K562 (cell line): ENCODE results near the gene SNAPC5. TPM values are rescaled to one million over a fixed set of nuclear protein-coding genes. Genes with fewer than 3 reads are reported as not detected.

Experiments
- BRD9 ChIP-seq: fragments of 450-650 bp; IDR thresholded peaks from 2 replicates; pipeline ENCODE4 v1.6.1; 2018; ENCODE audit warnings: low read depth; ENCODE audit not compliant: partially characterized antibody
- CEBPB ChIP-seq: fragments of 450-650 bp; IDR thresholded peaks from 2 replicates; pipeline ENCODE4 v1.6.1; 2016; ENCODE audit warnings: missing genetic modification characterization, missing compliant biosample characterization
- CSDE1 ChIP-seq, 2 experiments: fragments of 450-650 bp; IDR thresholded peaks; 2 replicates each; pipeline ENCODE4 v1.6.1; 2016; ENCODE audit warnings: mild to moderate bottlenecking in 1 of 2
- DPF2 ChIP-seq: fragments of 450-650 bp; IDR thresholded peaks from 2 replicates; pipeline ENCODE4 v1.6.1; 2016
- GABPA ChIP-seq: fragments of 200-800 bp; sonication (Bioruptor generic); conservative IDR thresholded peaks from 2 replicates; pipeline ENCODE4 v1.6.1; 2016; ENCODE audit warnings: low read depth, missing genetic modification characterization, missing compliant biosample characterization
- HNRNPUL1 ChIP-seq: fragments of 200-400 bp; formaldehyde crosslinking; IDR thresholded peaks from 2 replicates; pipeline ENCODE4 v1.6.1; 2017; ENCODE audit warnings: low read length
- MCM3 ChIP-seq: fragments of 450-650 bp; IDR thresholded peaks from 2 replicates; pipeline ENCODE4 v1.6.1; 2016
- PHTF2 ChIP-seq: fragments of 250-450 bp; sonication (Bioruptor Pico); IDR thresholded peaks from 2 replicates; pipeline ENCODE4 v1.5.0; 2021; ENCODE audit warnings: mild to moderate bottlenecking
- RBM25 ChIP-seq: fragments of 200-400 bp; formaldehyde crosslinking; IDR thresholded peaks from 2 replicates; pipeline ENCODE4 v1.6.1; 2018; ENCODE audit warnings: low read length, low read depth, moderate library complexity; ENCODE audit not compliant: severe bottlenecking
- RCOR1 ChIP-seq, 2 experiments: IDR thresholded peaks; 2 replicates each; pipeline ENCODE4 v1.6.1; 2012; ENCODE audit warnings: low read depth in 2 of 2, low read length in 2 of 2, borderline replicate concordance in 1 of 2, improper control_type of control experiment in 1 of 2
- SMAD1 ChIP-seq: fragments of 150-350 bp; IDR thresholded peaks from 2 replicates; pipeline ENCODE4 v1.6.1; 2014; ENCODE audit warnings: low read length, low read depth; ENCODE audit not compliant: partially characterized antibody
- SMAD4 ChIP-seq: fragments of 250-450 bp; sonication (Bioruptor Pico); conservative IDR thresholded peaks from 2 replicates; pipeline ENCODE4 v1.8.0; 2021; ENCODE audit warnings: inconsistent platforms, mild to moderate bottlenecking, moderate library complexity
- SMARCC2 ChIP-seq: fragments of 450-650 bp; IDR thresholded peaks from 2 replicates; pipeline ENCODE4 v1.6.1; 2017; ENCODE audit warnings: antibody characterized with exemption, moderate library complexity, mild to moderate bottlenecking, low read depth
- SMARCE1 ChIP-seq: fragments of 450-650 bp; IDR thresholded peaks from 2 replicates; pipeline ENCODE4 v1.7.1; 2016; ENCODE audit warnings: mild to moderate bottlenecking
- TBL1XR1 ChIP-seq, 2 experiments: IDR thresholded peaks; 2 replicates each; pipeline ENCODE4 v1.6.1; 2012; ENCODE audit warnings: improper control_type of control experiment in 2 of 2, low read length in 2 of 2, mild to moderate bottlenecking in 1 of 2
- TRIM24 ChIP-seq, 2 experiments: fragments of 450-650 bp; IDR thresholded peaks; 2 replicates each; pipeline ENCODE4 v1.6.1; 2016
- VEZF1 ChIP-seq: fragments of 200-800 bp; sonication (Bioruptor generic); IDR thresholded peaks from 2 replicates; pipeline ENCODE4 v1.6.1; 2017; ENCODE audit warnings: missing genetic modification characterization, missing compliant biosample characterization
- ZNF3 ChIP-seq: fragments of 250-450 bp; sonication (Bioruptor Pico); IDR thresholded peaks from 2 replicates; pipeline ENCODE4 v1.5.0; 2021; ENCODE audit warnings: mild to moderate bottlenecking, moderate library complexity
- ZNF311 ChIP-seq: fragments of 250-450 bp; sonication (Bioruptor Pico); IDR thresholded peaks from 2 replicates; pipeline ENCODE4 v1.4.0; 2020; ENCODE audit warnings: mild to moderate bottlenecking, moderate library complexity
- polyA plus RNA-seq, 8 experiments: library from polyadenylated mRNA; depleted of rRNA in 4 of 8; stranded (reverse) in 5 of 8; unstranded in 3 of 8; fragments of >200 nt; fragmentation: Nextera tagmentation in 2 of 8; fragmentation: Illumina TruSeq in 1 of 8; extraction: Ambion mirVana in 2 of 8; extraction: Trizol in 1 of 8; gene quantifications; 2 replicates each; pipeline versions ENCODE4 v1.2.1 to v1.2.3, GENCODE V29; 2011 to 2014; ENCODE audit warnings: inconsistent platforms in 1 of 8, missing spikeins in 1 of 8
- total RNA-seq, 7 experiments: library from RNA; depleted of rRNA in 6 of 7; stranded (reverse); fragments of >200 nt in 6 of 7; fragmentation: Illumina TruSeq in 2 of 7; extraction: Trizol in 2 of 7; gene quantifications; 2 replicates each; pipeline versions ENCODE4 v1.2.1 to v1.2.3, GENCODE V29; 2011 to 2021; ENCODE audit warnings: low replicate concordance in 1 of 7
- TF ChIP-seq, protein P1 (sequence below): fragments of 450-650 bp; IDR thresholded peaks from 2 replicates; pipeline ENCODE4 v1.6.1; 2017; ENCODE audit warnings: antibody characterized with exemption, mild to moderate bottlenecking
- TF ChIP-seq, protein P2 (sequence below): fragments of 150-350 bp; IDR thresholded peaks from 2 replicates; pipeline ENCODE4 v1.6.1; 2014; ENCODE audit warnings: low read depth, mild to moderate bottlenecking, low read length, borderline replicate concordance

The SNAPC5 gene
- total and polyA plus RNA-seq, 9 of the 15 experiments (the other 6 are each of a cell fraction or from before 2014, with no cell fraction given): 52.8 to 155 (median 96.5) TPM

GRCh38 chr15:66481107-66481856 is 16.3 kb downstream of the SNAPC5 start (continued):
- TF ChIP-seq GABPA (tag) (no peak), VEZF1 (CRISPR knock-in tag) (no peak), RBM25 (no peak), DPF2 (peak; percentile 88), TRIM24 (IDR thresholded peaks at IDR 0.05) (peak; percentile 80 to 82), SMAD4 (peak; percentile 75), ZNF3 (CRISPR knock-in tag) (no peak), SMARCC2 (no peak), ZNF311 (CRISPR knock-in tag) (no peak), CSDE1 (IDR thresholded peaks at IDR 0.05) (no peak), PHTF2 (CRISPR knock-in tag) (no peak), HNRNPUL1 (no peak), SMAD1 (no peak), CEBPB (no peak), BRD9 (peak; percentile 30), TBL1XR1 (IDR thresholded peaks at IDR 0.05; ENCODE audit: low read length in 2 of 2) (peak in 1 of 2 experiments; percentile 55; a peak in 1 of 4 replicates), RCOR1 (IDR thresholded peaks at IDR 0.05; ENCODE audit: borderline replicate concordance in 1 of 2, low read depth in 2 of 2, low read length in 2 of 2) (peak in 1 of 2 experiments; percentile 53; a peak in 1 of 4 replicates), MCM3 (no peak), SMARCE1 (peak; percentile 60; the same call in 1 of the 2 replicates)
- TF ChIP-seq, protein P1, sequence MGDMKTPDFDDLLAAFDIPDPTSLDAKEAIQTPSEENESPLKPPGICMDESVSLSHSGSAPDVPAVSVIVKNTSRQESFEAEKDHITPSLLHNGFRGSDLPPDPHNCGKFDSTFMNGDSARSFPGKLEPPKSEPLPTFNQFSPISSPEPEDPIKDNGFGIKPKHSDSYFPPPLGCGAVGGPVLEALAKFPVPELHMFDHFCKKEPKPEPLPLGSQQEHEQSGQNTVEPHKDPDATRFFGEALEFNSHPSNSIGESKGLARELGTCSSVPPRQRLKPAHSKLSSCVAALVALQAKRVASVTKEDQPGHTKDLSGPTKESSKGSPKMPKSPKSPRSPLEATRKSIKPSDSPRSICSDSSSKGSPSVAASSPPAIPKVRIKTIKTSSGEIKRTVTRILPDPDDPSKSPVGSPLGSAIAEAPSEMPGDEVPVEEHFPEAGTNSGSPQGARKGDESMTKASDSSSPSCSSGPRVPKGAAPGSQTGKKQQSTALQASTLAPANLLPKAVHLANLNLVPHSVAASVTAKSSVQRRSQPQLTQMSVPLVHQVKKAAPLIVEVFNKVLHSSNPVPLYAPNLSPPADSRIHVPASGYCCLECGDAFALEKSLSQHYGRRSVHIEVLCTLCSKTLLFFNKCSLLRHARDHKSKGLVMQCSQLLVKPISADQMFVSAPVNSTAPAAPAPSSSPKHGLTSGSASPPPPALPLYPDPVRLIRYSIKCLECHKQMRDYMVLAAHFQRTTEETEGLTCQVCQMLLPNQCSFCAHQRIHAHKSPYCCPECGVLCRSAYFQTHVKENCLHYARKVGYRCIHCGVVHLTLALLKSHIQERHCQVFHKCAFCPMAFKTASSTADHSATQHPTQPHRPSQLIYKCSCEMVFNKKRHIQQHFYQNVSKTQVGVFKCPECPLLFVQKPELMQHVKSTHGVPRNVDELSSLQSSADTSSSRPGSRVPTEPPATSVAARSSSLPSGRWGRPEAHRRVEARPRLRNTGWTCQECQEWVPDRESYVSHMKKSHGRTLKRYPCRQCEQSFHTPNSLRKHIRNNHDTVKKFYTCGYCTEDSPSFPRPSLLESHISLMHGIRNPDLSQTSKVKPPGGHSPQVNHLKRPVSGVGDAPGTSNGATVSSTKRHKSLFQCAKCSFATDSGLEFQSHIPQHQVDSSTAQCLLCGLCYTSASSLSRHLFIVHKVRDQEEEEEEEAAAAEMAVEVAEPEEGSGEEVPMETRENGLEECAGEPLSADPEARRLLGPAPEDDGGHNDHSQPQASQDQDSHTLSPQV: 0 out of 2 replicates have a peak, but pooled peaks have one; percentile 39
- TF ChIP-seq, protein P2, sequence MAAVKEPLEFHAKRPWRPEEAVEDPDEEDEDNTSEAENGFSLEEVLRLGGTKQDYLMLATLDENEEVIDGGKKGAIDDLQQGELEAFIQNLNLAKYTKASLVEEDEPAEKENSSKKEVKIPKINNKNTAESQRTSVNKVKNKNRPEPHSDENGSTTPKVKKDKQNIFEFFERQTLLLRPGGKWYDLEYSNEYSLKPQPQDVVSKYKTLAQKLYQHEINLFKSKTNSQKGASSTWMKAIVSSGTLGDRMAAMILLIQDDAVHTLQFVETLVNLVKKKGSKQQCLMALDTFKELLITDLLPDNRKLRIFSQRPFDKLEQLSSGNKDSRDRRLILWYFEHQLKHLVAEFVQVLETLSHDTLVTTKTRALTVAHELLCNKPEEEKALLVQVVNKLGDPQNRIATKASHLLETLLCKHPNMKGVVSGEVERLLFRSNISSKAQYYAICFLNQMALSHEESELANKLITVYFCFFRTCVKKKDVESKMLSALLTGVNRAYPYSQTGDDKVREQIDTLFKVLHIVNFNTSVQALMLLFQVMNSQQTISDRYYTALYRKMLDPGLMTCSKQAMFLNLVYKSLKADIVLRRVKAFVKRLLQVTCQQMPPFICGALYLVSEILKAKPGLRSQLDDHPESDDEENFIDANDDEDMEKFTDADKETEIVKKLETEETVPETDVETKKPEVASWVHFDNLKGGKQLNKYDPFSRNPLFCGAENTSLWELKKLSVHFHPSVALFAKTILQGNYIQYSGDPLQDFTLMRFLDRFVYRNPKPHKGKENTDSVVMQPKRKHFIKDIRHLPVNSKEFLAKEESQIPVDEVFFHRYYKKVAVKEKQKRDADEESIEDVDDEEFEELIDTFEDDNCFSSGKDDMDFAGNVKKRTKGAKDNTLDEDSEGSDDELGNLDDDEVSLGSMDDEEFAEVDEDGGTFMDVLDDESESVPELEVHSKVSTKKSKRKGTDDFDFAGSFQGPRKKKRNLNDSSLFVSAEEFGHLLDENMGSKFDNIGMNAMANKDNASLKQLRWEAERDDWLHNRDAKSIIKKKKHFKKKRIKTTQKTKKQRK: no peak
